OCI-LY7 (cell line): ENCODE measurements around the gene RCAN3. TPM values are rescaled to one million over a fixed set of nuclear protein-coding genes. Genes with fewer than 3 reads are reported as not detected.

Experiments
- BruUV-seq: library from RNA; stranded (reverse); fragments of 400-500 nt; replicated peaks from 2 replicates; lab custom pipeline; 2021; lab: Mats Ljungman, UMichigan
- CTCF ChIA-PET: fragments of 300-600 bp; sonication (Branson Sonifier 250); formaldehyde crosslinking; loops from one replicate; lab custom pipeline; 2022; ENCODE audit warnings: antibody characterized with exemption; ENCODE audit not compliant: unreplicated experiment; lab: Charles Lee
- POLR2A ChIA-PET: fragments of 300-600 bp; sonication (Branson Sonifier 250); formaldehyde crosslinking; loops from one replicate; lab custom pipeline; 2022; ENCODE audit warnings: antibody characterized with exemption; lab: Charles Lee
- DNase-seq: peaks from one replicate; pipeline ENCODE4 v3.0.0-alpha.2; 2015; ENCODE audit warnings: low spot score
- H2AFZ ChIP-seq: fragments of 200-600 bp; sonication (generic), shearing (Covaris generic); 2 replicates; pipeline ENCODE4 v1.6.1; 2014; ENCODE audit warnings: mild to moderate bottlenecking, antibody characterized with exemption, low read length, moderate library complexity
- H3K27ac ChIP-seq: fragments of 200-600 bp; sonication (generic); 2 replicates; pipeline ENCODE4 v1.5.1; 2014; ENCODE audit warnings: mixed run types, low read depth, mild to moderate bottlenecking, moderate library complexity, low read length, inconsistent platforms; ENCODE audit not compliant: poor library complexity, severe bottlenecking
- H3K36me3 ChIP-seq: fragments of 200-600 bp; sonication (generic); 2 replicates; pipeline ENCODE4 v1.6.1; 2014; ENCODE audit warnings: mild to moderate bottlenecking, antibody characterized with exemption, low read length, moderate library complexity, mixed read lengths; ENCODE audit not compliant: insufficient read depth
- H3K4me1 ChIP-seq: fragments of 200-600 bp; sonication (generic); 2 replicates; pipeline ENCODE4 v1.5.1; 2014; ENCODE audit warnings: mild to moderate bottlenecking, low read length; ENCODE audit not compliant: insufficient read depth, poor library complexity, severe bottlenecking
- H3K4me2 ChIP-seq: fragments of 200-600 bp; sonication (generic); 2 replicates; pipeline ENCODE4 v1.6.1; 2014; ENCODE audit warnings: mild to moderate bottlenecking, low read length
- H3K4me3 ChIP-seq: fragments of 200-600 bp; sonication (generic); 2 replicates; pipeline ENCODE4 v1.5.1; 2014; ENCODE audit warnings: mild to moderate bottlenecking, low read depth, low read length; ENCODE audit not compliant: poor library complexity, severe bottlenecking
- H3K79me2 ChIP-seq: fragments of 200-600 bp; sonication (generic); 2 replicates; pipeline ENCODE4 v1.6.1; 2016; ENCODE audit warnings: low read depth, mild to moderate bottlenecking, low read length, moderate library complexity, mixed read lengths; ENCODE audit not compliant: insufficient read depth
- H3K9me2 ChIP-seq: fragments of 200-600 bp; sonication (generic); 2 replicates; pipeline ENCODE4 v1.6.1; 2016; ENCODE audit warnings: mild to moderate bottlenecking, low read length, mixed read lengths; ENCODE audit not compliant: insufficient read depth
- H3K9me3 ChIP-seq: fragments of 200-600 bp; sonication (generic); 2 replicates; pipeline ENCODE4 v1.6.1; 2014; ENCODE audit warnings: mild to moderate bottlenecking, mixed run types, low read length, mixed read lengths
- H4K20me1 ChIP-seq: fragments of 200-600 bp; sonication (generic); 2 replicates; pipeline ENCODE4 v1.6.1; 2014; ENCODE audit warnings: mild to moderate bottlenecking, antibody characterized with exemption, low read length, moderate library complexity, mixed read lengths; ENCODE audit not compliant: insufficient read depth
- CTCF ChIP-seq: fragments of 200-600 bp; sonication (generic); conservative IDR thresholded peaks from 2 replicates; pipeline ENCODE4 v1.5.1; 2014; ENCODE audit warnings: mild to moderate bottlenecking, antibody characterized with exemption, low read length, moderate library complexity, mixed read lengths
- EZH2phosphoT487 ChIP-seq: fragments of 200-600 bp; sonication (generic); IDR thresholded peaks from 2 replicates; pipeline ENCODE4 v1.6.1; 2018; ENCODE audit warnings: low read depth, borderline replicate concordance, mild to moderate bottlenecking, mixed run types, antibody characterized with exemption, low read length, moderate library complexity, mixed read lengths
- intact Hi-C: fragments of 100-400 bp; cut with micrococcal nuclease; formaldehyde crosslinking; loops from one replicate; pipeline ENCODE4 v1.10.0; 2022; ENCODE audit not compliant: unreplicated experiment
- total RNA-seq, 2 experiments: library from RNA; depleted of rRNA in 1 of 2; stranded (reverse); fragments of >200 nt in 1 of 2; shearing (Covaris generic) in 1 of 2; gene quantifications; 2 replicates each; pipeline ENCODE4 v1.2.3, GENCODE V29; 2014 to 2022

Gene RCAN3
- total RNA-seq, 2 experiments from 2014 or later: 13.0 to 47.8 TPM

GRCh38 chr1:24501371-24502064 is 1.1 kb upstream of the RCAN3 start:
- H3K4me1 ChIP-seq: peaks cover 47% of the 10 kb centered on the region
- intact Hi-C loops: loop anchor here (1.0 to 5.0 kb wide), 6 partner anchors 19 to 314 kb away; partner anchors contain the start of genes IFNLR1, NIPAL3 and SRRM1
- no peak for TF ChIP-seq EZH2phosphoT487
- no peak for TF ChIP-seq CTCF
- peaks cover 33% of the 10 kb centered on the region for H3K79me2 ChIP-seq
- peak overlapping the region; percentile 64; the same call in 1 of the 2 replicates for H2AFZ ChIP-seq
- no peaks in the 10 kb centered on the region for H3K9me2 ChIP-seq
- POLR2A ChIA-PET: interaction anchor here (0.6 to 4.1 kb wide), 19 partner anchors 9 to 558 kb away, joined by 3 to 29 read pairs (median 4); partner anchors contain the start of gene NIPAL3
- DNase-seq: peak; percentile 78
- H3K4me2 ChIP-seq: peak overlapping the region; percentile 79
- no peaks in the 10 kb centered on the region for H3K9me3 ChIP-seq
- CTCF ChIA-PET: interaction anchor here (0.7 to 1.5 kb wide), 5 partner anchors 15 to 86 kb away, joined by 3 to 5 read pairs (median 3); partner anchors contain the start of gene NIPAL3
- peak overlapping the region; percentile 84 for H3K4me3 ChIP-seq
- no TSS peak for BruUV-seq
- H4K20me1 ChIP-seq: no peaks in the 10 kb centered on the region
- H3K27ac ChIP-seq: peak overlapping the region; percentile 72
- no peaks in the 10 kb centered on the region for H3K36me3 ChIP-seq

GRCh38 chr1:24502065-24502708 is 449 bp upstream of the RCAN3 start:
- Histone ChIP-seq H2AFZ (peak overlapping the region; percentile 64), H3K9me2 (no peaks in the 10 kb centered on the region), H3K4me3 (peak overlapping the region; percentile 84), H3K79me2 (peaks cover 39% of the 10 kb centered on the region), H4K20me1 (no peaks in the 10 kb centered on the region), H3K27ac (peak overlapping the region; percentile 72), H3K9me3 (no peaks in the 10 kb centered on the region), H3K4me2 (peak overlapping the region; percentile 79), H3K36me3 (no peaks in the 10 kb centered on the region), H3K4me1 (peaks cover 54% of the 10 kb centered on the region)
- DNase-seq: peak; percentile 74
- ChIA-PET CTCF (interaction anchor here (0.7 to 1.5 kb wide), 3 partner anchors 16 to 87 kb away, joined by 3 to 5 read pairs (median 3); partner anchors contain the start of gene NIPAL3), POLR2A (interaction anchor here (0.6 to 4.1 kb wide), 15 partner anchors 10 to 137 kb away, joined by 3 to 29 read pairs (median 5); partner anchors contain the start of gene NIPAL3)
- no peak for TF ChIP-seq CTCF
- intact Hi-C loops: loop anchor here (2.0 to 5.0 kb wide), 5 partner anchors 19 to 315 kb away; partner anchors contain the start of genes IFNLR1 and SRRM1
- TSS peak; percentile 64 for BruUV-seq
